Skin epidermis (tissue), 12 donors: ENCODE measurements around the gene ASGR2.

Experiments used
- H3K27ac ChIP-seq, 21 experiments: fragments of 200-600 bp; sonication (generic) in 11 of 21; one replicate each; pipeline ENCODE4 v1.5.0; 2020; ENCODE audit warnings: mild to moderate bottlenecking in 3 of 21, inconsistent platforms in 2 of 21, moderate library complexity in 2 of 21
- H3K4me3 ChIP-seq, 7 experiments: fragments of 200-600 bp; sonication (generic) in 2 of 7; one replicate each; pipeline ENCODE4 v1.5.0; 2020; ENCODE audit warnings: inconsistent platforms in 2 of 7, mild to moderate bottlenecking in 2 of 7, moderate library complexity in 1 of 7

ASGR2 gene

GRCh38 chr17:7077911-7078546 is 36.6 kb downstream of the ASGR2 start:
- Histone ChIP-seq H3K4me3 (peak overlapping the region in 1 of 7 experiments; percentile 3), H3K27ac (peak overlapping the region in 1 of 21 experiments; percentile 42)

- H3K27ac ChIP-seq, result no peak overlapping the region
- H3K4me3 ChIP-seq, result no peak overlapping the region
Observed at GRCh38 chr17:7074931-7075330, 39.7 kb downstream of the ASGR2 start.

GRCh38 chr17:7072406-7072805 is 42.2 kb downstream of the ASGR2 start:
- Histone ChIP-seq H3K27ac (no peak overlapping the region), H3K4me3 (no peak overlapping the region)

DNA sequence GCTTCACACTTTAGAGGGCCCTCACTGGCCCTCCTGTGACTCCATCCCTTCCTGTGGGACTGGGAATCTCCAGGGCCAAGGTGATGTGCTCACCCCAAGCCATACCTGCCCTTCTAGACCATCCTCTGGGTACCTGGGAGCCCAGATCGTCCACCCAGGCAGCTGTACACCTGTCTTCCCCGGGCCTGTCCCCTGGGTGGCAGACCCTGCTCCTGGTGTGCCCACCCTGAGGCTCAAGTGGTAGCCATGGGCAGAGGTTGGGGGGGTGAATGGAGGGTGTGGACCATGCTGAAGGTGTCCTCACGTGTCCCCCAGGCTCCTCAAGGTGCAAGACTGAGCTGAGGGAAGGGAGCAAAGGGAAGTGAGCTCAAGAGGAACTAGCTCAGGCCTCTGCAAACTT is 43.9 kb downstream of the ASGR2 start:
- no peak overlapping the region for H3K4me3 ChIP-seq
- no peak overlapping the region for H3K27ac ChIP-seq

DNA sequence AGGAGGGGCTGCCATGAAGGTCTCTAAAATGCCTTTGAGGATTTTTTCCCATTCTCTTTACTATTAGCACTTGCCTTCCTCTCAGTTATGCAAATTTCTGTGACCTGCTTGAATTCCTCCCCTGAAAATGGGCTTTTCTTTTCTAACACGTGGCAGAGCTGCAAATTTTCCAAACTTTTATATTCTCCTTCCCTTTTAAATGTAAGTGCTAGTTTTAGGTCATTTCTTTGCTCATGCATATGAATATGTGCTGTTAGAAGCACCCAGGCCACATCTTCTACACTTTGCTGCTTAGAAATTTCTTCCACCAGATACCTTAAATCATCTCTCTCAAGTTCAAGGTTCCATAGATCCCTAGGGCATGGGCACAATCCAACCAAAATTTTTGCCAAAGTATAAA is 46.4 kb downstream of the ASGR2 start:
- no peak overlapping the region for H3K4me3 ChIP-seq
- no peak overlapping the region for H3K27ac ChIP-seq

GRCh38 chr17:7067198-7067597 is 47.4 kb downstream of the ASGR2 start:
- H3K4me3 ChIP-seq, result no peak overlapping the region

DNA sequence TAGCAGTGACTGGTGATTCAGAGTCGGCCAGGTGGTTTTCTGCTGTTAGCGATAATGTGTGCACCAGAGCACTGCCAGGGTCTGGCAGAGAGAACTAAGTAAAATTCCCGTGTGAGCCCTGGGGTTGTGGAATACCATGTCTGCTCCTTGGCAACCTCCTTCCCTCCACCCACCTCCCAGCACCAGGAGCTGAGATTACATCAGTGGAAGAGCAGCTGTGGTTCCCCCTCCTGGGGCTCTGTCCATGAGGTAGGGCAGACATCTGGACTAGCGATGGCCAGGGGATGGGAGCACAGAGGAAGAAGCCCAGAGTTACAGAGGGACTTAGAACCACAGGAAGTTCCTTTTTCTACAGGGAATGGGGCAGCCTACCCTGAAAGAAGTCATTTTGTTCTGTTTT is 50.4 kb downstream of the ASGR2 start:
- no peak overlapping the region for H3K4me3 ChIP-seq
- H3K27ac ChIP-seq, result no peak overlapping the region

More at GRCh38 chr17:7067198-7067597, 47.4 kb downstream of the ASGR2 start:
- H3K27ac ChIP-seq, result no peak overlapping the region

DNA sequence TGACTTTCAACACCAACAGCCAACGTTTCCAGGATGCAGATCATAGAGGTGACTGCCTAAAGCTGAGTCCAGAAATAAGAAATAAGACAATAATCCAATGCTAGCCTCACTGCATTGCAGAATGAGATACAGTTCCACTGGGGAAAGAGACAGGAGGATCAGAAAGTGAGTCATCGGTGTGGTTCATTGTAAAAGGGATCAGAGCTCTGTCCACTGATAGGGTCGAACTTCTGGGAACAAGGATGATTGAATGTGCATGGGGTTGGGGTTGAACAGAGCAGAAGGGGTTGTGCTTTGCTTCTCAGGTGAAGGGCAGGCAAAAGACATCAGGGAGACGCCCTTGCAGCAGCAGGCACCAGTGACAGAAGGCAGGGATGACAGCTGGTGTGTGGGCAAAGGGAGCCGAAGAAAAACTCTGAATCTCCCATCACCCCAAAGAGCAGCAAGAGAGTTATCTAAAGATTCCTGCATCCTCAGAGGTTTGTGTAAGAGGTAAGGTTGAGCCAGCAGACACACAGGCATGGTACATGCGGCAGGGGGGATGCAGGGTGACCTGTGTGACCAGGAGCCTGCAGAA is 51.0 kb downstream of the ASGR2 start:
- Histone ChIP-seq H3K4me3 (no peak overlapping the region), H3K27ac (no peak overlapping the region)

- H3K4me3 ChIP-seq, result no peak overlapping the region
- H3K27ac ChIP-seq, result no peak overlapping the region
Observed at GRCh38 chr17:7060165-7060891, 54.3 kb downstream of the ASGR2 start.

GRCh38 chr17:7058831-7059447 is 55.7 kb downstream of the ASGR2 start:
- no peak overlapping the region for H3K4me3 ChIP-seq
- H3K27ac ChIP-seq, result peak overlapping the region in 2 of 21 experiments; percentile 2 to 21

- Histone ChIP-seq H3K27ac (no peak overlapping the region), H3K4me3 (no peak overlapping the region)
Observed at GRCh38 chr17:7056386-7056785, 58.2 kb downstream of the ASGR2 start.
